H9 (cell line): Measurements from ENCODE around the gene SMYD5. TPM values are rescaled to one million over a fixed set of nuclear protein-coding genes. Genes with fewer than 3 reads are reported as not detected.

Source experiments
- DNase-seq: peaks from one replicate; pipeline ENCODE4 v3.0.0-alpha.2; 2017
- H2AFZ ChIP-seq: one replicate; pipeline ENCODE4 v1.6.1; 2013; ENCODE audit warnings: mild to moderate bottlenecking, low read length, control low read depth, moderate library complexity
- H2AK5ac ChIP-seq: 2 replicates; pipeline ENCODE4 v1.6.1; 2013; ENCODE audit warnings: low read length, control low read depth, mixed read lengths; ENCODE audit not compliant: insufficient read length
- H2BK120ac ChIP-seq: one replicate; pipeline ENCODE4 v1.6.1; 2013; ENCODE audit warnings: low read depth, mild to moderate bottlenecking, low read length, control low read depth, inconsistent platforms; ENCODE audit not compliant: poor library complexity, severe bottlenecking
- H2BK12ac ChIP-seq: 2 replicates; pipeline ENCODE4 v1.6.1; 2013; ENCODE audit warnings: low read length, control low read depth, mixed read lengths, low read depth; ENCODE audit not compliant: insufficient read length
- H2BK15ac ChIP-seq: 2 replicates; pipeline ENCODE4 v1.6.1; 2013; ENCODE audit warnings: low read depth, low read length, control low read depth
- H2BK20ac ChIP-seq: one replicate; pipeline ENCODE4 v1.6.1; 2013; ENCODE audit warnings: low read depth, mild to moderate bottlenecking, low read length, control low read depth, inconsistent platforms; ENCODE audit not compliant: poor library complexity, severe bottlenecking
- H2BK5ac ChIP-seq: 2 replicates; pipeline ENCODE4 v1.6.1; 2013; ENCODE audit warnings: low read length, control low read depth, mixed read lengths; ENCODE audit not compliant: insufficient read length
- H3K14ac ChIP-seq: 2 replicates; pipeline ENCODE4 v1.6.1; 2013; ENCODE audit warnings: low read length, control low read depth; ENCODE audit not compliant: insufficient read depth
- H3K18ac ChIP-seq: 2 replicates; pipeline ENCODE4 v1.6.1; 2013; ENCODE audit warnings: low read depth, mild to moderate bottlenecking, mixed read lengths, low read length, control low read depth; ENCODE audit not compliant: insufficient read length
- H3K23ac ChIP-seq: 2 replicates; pipeline ENCODE4 v1.6.1; 2013; ENCODE audit warnings: low read length, control low read depth, mixed read lengths, low read depth; ENCODE audit not compliant: insufficient read length
- H3K23me2 ChIP-seq: 2 replicates; pipeline ENCODE4 v1.6.1; 2013; ENCODE audit warnings: low read depth, mild to moderate bottlenecking, mixed read lengths, low read length, control low read depth; ENCODE audit not compliant: insufficient read length, poor library complexity, severe bottlenecking
- H3K27ac ChIP-seq: 2 replicates; pipeline ENCODE4 v1.5.1; 2013; ENCODE audit warnings: low read length, control low read depth, mixed read lengths, low read depth; ENCODE audit not compliant: insufficient read length
- H3K27me3 ChIP-seq: 2 replicates; pipeline ENCODE4 v1.6.1; 2013; ENCODE audit warnings: low read length, control low read depth, inconsistent platforms; ENCODE audit not compliant: insufficient read depth
- H3K4ac ChIP-seq: 2 replicates; pipeline ENCODE4 v1.6.1; 2013; ENCODE audit warnings: low read depth, mild to moderate bottlenecking, control low read depth, inconsistent platforms, low read length, moderate library complexity
- H3K4me1 ChIP-seq: 2 replicates; pipeline ENCODE4 v1.6.1; 2013; ENCODE audit warnings: low read length, control low read depth, inconsistent platforms; ENCODE audit not compliant: insufficient read depth
- H3K4me2 ChIP-seq: 2 replicates; pipeline ENCODE4 v1.6.1; 2013; ENCODE audit warnings: low read length, control low read depth, mixed read lengths; ENCODE audit not compliant: insufficient read length, insufficient read depth
- H3K56ac ChIP-seq: 2 replicates; pipeline ENCODE4 v1.6.1; 2013; ENCODE audit warnings: low read depth, mild to moderate bottlenecking, mixed read lengths, low read length, control low read depth; ENCODE audit not compliant: insufficient read length
- H3K79me1 ChIP-seq: 2 replicates; pipeline ENCODE4 v1.6.1; 2013; ENCODE audit warnings: low read depth, mild to moderate bottlenecking, moderate library complexity, low read length, control low read depth, inconsistent platforms; ENCODE audit not compliant: insufficient read depth, poor library complexity, severe bottlenecking
- H3K79me2 ChIP-seq: 2 replicates; pipeline ENCODE4 v1.6.1; 2013; ENCODE audit warnings: low read length, control low read depth, inconsistent platforms; ENCODE audit not compliant: insufficient read depth
- H3K9ac ChIP-seq: 2 replicates; pipeline ENCODE4 v1.6.1; 2013; ENCODE audit warnings: low read length, control low read depth, mixed read lengths; ENCODE audit not compliant: insufficient read length; ENCODE audit errors: extremely low read depth
- H3K9me3 ChIP-seq: one replicate; pipeline ENCODE4 v1.6.1; 2013; ENCODE audit warnings: low read depth, low read length, inconsistent platforms; ENCODE audit not compliant: control insufficient read depth
- H3T11ph ChIP-seq: one replicate; pipeline ENCODE4 v1.6.1; 2013; ENCODE audit warnings: mild to moderate bottlenecking, low read length, control low read depth, inconsistent platforms
- H4K20me1 ChIP-seq: one replicate; pipeline ENCODE4 v1.6.1; 2013; ENCODE audit not compliant: control insufficient read depth, insufficient read length, insufficient read depth
- H4K5ac ChIP-seq: 2 replicates; pipeline ENCODE4 v1.6.1; 2013; ENCODE audit warnings: low read depth, mild to moderate bottlenecking, mixed read lengths, low read length, control low read depth; ENCODE audit not compliant: insufficient read length
- H4K8ac ChIP-seq: replicated peaks from 2 replicates; pipeline ENCODE4 v1.6.1; 2013; ENCODE audit warnings: low read length, control low read depth, mixed read lengths, low read depth; ENCODE audit not compliant: insufficient read length
- H4K91ac ChIP-seq: 2 replicates; pipeline ENCODE4 v1.6.1; 2013; ENCODE audit warnings: low read depth, mild to moderate bottlenecking, moderate library complexity, mixed read lengths, low read length, control low read depth; ENCODE audit not compliant: insufficient read length
- H3K27ac Mint-ChIP-seq, 3 experiments: 2 replicates in 2 of 3; 3 replicates in 1 of 3; pipeline ENCODE4 v1.8.0; 2020 to 2021; ENCODE audit warnings: mixed read lengths in 3 of 3, mild to moderate bottlenecking in 1 of 3, moderate library complexity in 1 of 3
- H3K27me3 Mint-ChIP-seq: 2 replicates; pipeline ENCODE4 v1.8.0; 2021; ENCODE audit warnings: low read depth, mild to moderate bottlenecking, moderate library complexity, mixed read lengths
- H3K36me3 Mint-ChIP-seq, 3 experiments: 2 replicates in 2 of 3; 3 replicates in 1 of 3; pipeline ENCODE4 v1.8.0; 2020 to 2021; ENCODE audit warnings: low read depth in 3 of 3, mixed read lengths in 3 of 3; ENCODE audit not compliant: insufficient read depth in 1 of 3
- H3K4me1 Mint-ChIP-seq, 2 experiments: 2 replicates each; pipeline ENCODE4 v1.8.0; 2020; ENCODE audit warnings: mixed read lengths in 2 of 2
- H3K4me3 Mint-ChIP-seq, 2 experiments: 2 replicates in 1 of 2; 3 replicates in 1 of 2; pipeline ENCODE4 v1.8.0; 2020 to 2021; ENCODE audit warnings: mild to moderate bottlenecking in 2 of 2, mixed read lengths in 2 of 2, moderate library complexity in 1 of 2
- H3K9me3 Mint-ChIP-seq, 2 experiments: 2 replicates in 1 of 2; 3 replicates in 1 of 2; pipeline ENCODE4 v1.8.0; 2020; ENCODE audit warnings: mild to moderate bottlenecking in 2 of 2, mixed read lengths in 2 of 2, moderate library complexity in 1 of 2
- WGBS: extraction: QIAGEN DNeasy Blood & Tissue Kit; methylation state at CpG from one replicate; pipeline ENCODE4 v1.1.7; 2013; ENCODE audit warnings: missing lambda C conversion rate, low lambda C conversion rate, mixed read lengths; ENCODE audit not compliant: insufficient read length; ENCODE audit errors: extremely low coverage; 5-methylcytosine and 5-hydroxymethylcytosine counted together
- total RNA-seq: library from RNA; stranded (reverse); gene quantifications from 2 replicates; pipeline ENCODE4 v1.2.1, GENCODE V29; 2021
- TF ChIP-seq, protein P1 (sequence below): fragments of 200-600 bp; sonication (generic); conservative IDR thresholded peaks from 3 replicates; pipeline ENCODE4 v1.8.0; 2021; ENCODE audit warnings: antibody characterized with exemption, mild to moderate bottlenecking

The SMYD5 gene
- total RNA-seq, 1 experiment from 2014 or later = 45.2 TPM

DNA sequence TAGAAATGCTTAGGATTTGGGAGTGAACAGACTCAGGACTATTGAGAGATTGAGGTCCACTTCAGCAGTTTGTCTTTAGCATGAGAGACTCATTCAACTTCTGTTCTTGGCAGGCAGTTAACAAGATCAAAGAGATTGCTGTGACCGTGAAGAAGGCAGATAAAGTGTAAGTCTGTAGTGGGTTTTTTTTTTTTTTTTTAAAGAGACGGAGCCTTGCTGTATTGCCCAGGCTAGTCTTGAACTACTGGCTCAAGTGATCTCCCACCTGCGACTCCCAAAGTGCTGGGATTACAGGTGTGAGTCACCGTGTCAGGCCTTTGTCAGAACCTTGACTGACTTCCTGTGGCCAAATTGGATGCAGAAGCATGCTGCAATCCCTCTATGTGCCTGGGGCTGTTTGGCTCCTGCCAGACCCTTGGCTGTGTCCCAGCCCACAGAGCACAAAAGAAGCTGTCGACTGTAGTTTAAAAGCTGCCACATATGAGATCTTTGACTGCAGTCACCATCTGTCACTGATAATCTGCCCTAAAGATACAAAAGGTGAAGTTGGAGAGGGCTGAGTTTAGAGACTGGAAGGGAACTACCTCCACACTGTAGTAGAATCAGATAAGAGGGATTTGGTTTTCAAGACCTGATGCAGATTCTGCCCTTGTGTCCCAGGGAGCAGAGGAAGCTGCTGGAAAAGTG, 30.0 kb downstream of the SMYD5 start:
- no CpG with 5 or more reads among the region's 5 CpGs for WGBS
- H3K36me3 Mint-ChIP-seq = peaks cover 44 to 92% (median 90%) of the 10 kb centered on the region in 3 experiments
- TF ChIP-seq, protein P1, sequence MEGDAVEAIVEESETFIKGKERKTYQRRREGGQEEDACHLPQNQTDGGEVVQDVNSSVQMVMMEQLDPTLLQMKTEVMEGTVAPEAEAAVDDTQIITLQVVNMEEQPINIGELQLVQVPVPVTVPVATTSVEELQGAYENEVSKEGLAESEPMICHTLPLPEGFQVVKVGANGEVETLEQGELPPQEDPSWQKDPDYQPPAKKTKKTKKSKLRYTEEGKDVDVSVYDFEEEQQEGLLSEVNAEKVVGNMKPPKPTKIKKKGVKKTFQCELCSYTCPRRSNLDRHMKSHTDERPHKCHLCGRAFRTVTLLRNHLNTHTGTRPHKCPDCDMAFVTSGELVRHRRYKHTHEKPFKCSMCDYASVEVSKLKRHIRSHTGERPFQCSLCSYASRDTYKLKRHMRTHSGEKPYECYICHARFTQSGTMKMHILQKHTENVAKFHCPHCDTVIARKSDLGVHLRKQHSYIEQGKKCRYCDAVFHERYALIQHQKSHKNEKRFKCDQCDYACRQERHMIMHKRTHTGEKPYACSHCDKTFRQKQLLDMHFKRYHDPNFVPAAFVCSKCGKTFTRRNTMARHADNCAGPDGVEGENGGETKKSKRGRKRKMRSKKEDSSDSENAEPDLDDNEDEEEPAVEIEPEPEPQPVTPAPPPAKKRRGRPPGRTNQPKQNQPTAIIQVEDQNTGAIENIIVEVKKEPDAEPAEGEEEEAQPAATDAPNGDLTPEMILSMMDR = no peak

More for the DNA sequence above, 30.0 kb downstream of the SMYD5 start:
- H2BK12ac ChIP-seq = no peak overlapping the region
- no peak overlapping the region for H3K27ac ChIP-seq
- H3K4ac ChIP-seq = no peak overlapping the region
- no peaks in the 10 kb centered on the region for H3K23me2 ChIP-seq
- H3K27me3 ChIP-seq = no peaks in the 10 kb centered on the region
- H2AFZ ChIP-seq = no peak overlapping the region
- H3K9ac ChIP-seq = no peak overlapping the region
- H2BK5ac ChIP-seq = no peak overlapping the region
- no peak overlapping the region for H2BK120ac ChIP-seq
- no peak overlapping the region for H2BK20ac ChIP-seq
- H3K79me2 ChIP-seq = peaks cover 3% of the 10 kb centered on the region
- H3K9me3 Mint-ChIP-seq = no peaks in the 10 kb centered on the region
- H3K79me1 ChIP-seq = no peaks in the 10 kb centered on the region
- H4K20me1 ChIP-seq = no peaks in the 10 kb centered on the region
- H3K23ac ChIP-seq = no peak overlapping the region
- no peaks in the 10 kb centered on the region for H3K9me3 ChIP-seq
- H2BK15ac ChIP-seq = no peak overlapping the region
- H4K8ac ChIP-seq = no peak overlapping the region
- no peak overlapping the region for H4K91ac ChIP-seq
- H3K27ac Mint-ChIP-seq = no peak overlapping the region; a peak in 1 of 7 replicates
- no peak overlapping the region for H3K4me2 ChIP-seq
- H3K27me3 Mint-ChIP-seq = no peaks in the 10 kb centered on the region
- peaks cover 0 to 3% of the 10 kb centered on the region in 2 experiments; a peak in 1 of 4 replicates for H3K4me1 Mint-ChIP-seq
- no peak overlapping the region for H3K56ac ChIP-seq
- no peak overlapping the region for H3K4me3 Mint-ChIP-seq
- no peak overlapping the region for H4K5ac ChIP-seq
- DNase-seq = no peak
- H3T11ph ChIP-seq = no peak overlapping the region
- H3K14ac ChIP-seq = no peak overlapping the region
- H3K4me1 ChIP-seq = no peaks in the 10 kb centered on the region
- no peak overlapping the region for H3K18ac ChIP-seq
- no peak overlapping the region for H2AK5ac ChIP-seq
